Activated naive CD4-positive, alpha-beta T cell treated with anti-CD3 and anti-CD28 coated beads for 36 hours (primary cell): ENCODE data around the gene GPC6. TPM values are rescaled to one million over a fixed set of nuclear protein-coding genes. Genes with fewer than 3 reads are reported as not detected.

Experiments
- CTCF ChIA-PET: fragments of 350-600 bp; sonication (Branson Sonifier 250); formaldehyde crosslinking; loops from one replicate; lab custom pipeline; 2021; ENCODE audit warnings: antibody characterized with exemption; lab: Charles Lee
- DNase-seq: peaks from one replicate; pipeline ENCODE4 v3.0.0-alpha.2; 2020
- H3K27ac Mint-ChIP-seq: one replicate; pipeline ENCODE4 v1.8.0; 2021; ENCODE audit warnings: mild to moderate bottlenecking, mixed read lengths
- H3K27me3 Mint-ChIP-seq: one replicate; pipeline ENCODE4 v1.8.0; 2021; ENCODE audit warnings: low read depth, mixed read lengths
- H3K36me3 Mint-ChIP-seq: one replicate; pipeline ENCODE4 v1.8.0; 2021; ENCODE audit warnings: low read depth, mixed read lengths
- H3K4me1 Mint-ChIP-seq: one replicate; pipeline ENCODE4 v1.8.0; 2021; ENCODE audit warnings: low read depth, mixed read lengths
- H3K4me3 Mint-ChIP-seq: one replicate; pipeline ENCODE4 v1.8.0; 2021; ENCODE audit warnings: mild to moderate bottlenecking, moderate library complexity, mixed read lengths
- H3K9me3 Mint-ChIP-seq: one replicate; pipeline ENCODE4 v1.8.0; 2021; ENCODE audit warnings: mixed read lengths
- intact Hi-C: fragments of 100-400 bp; cut with micrococcal nuclease; formaldehyde crosslinking; loops from one replicate; pipeline ENCODE4 v1.15.1; 2023
- total RNA-seq, 2 experiments: library from RNA; stranded (reverse); gene quantifications; one replicate each; pipeline ENCODE4 v1.2.3, GENCODE V29; 2021

The GPC6 gene
- total RNA-seq, 2 experiments from 2014 or later: not detected

- no peaks in the 10 kb centered on the region for H3K4me1 Mint-ChIP-seq
- H3K27ac Mint-ChIP-seq: no peak overlapping the region
- H3K4me3 Mint-ChIP-seq: no peak overlapping the region
- intact Hi-C loops: no loop called here
- H3K36me3 Mint-ChIP-seq: no peaks in the 10 kb centered on the region
- H3K27me3 Mint-ChIP-seq: peaks cover 8% of the 10 kb centered on the region
- CTCF ChIA-PET: interaction anchor here (0.6 kb wide), 1 partner anchor 253 kb away, joined by 3 read pairs; no protein-coding TSS in a partner anchor
- H3K9me3 Mint-ChIP-seq: no peaks in the 10 kb centered on the region
- no peak for DNase-seq
Observed at GRCh38 chr13:94109715-94110374, 883.2 kb downstream of the GPC6 start.

GRCh38 chr13:94112227-94112626, 885.6 kb downstream of the GPC6 start:
- Mint-ChIP-seq H3K4me1 (no peaks in the 10 kb centered on the region), H3K9me3 (no peaks in the 10 kb centered on the region), H3K36me3 (no peaks in the 10 kb centered on the region), H3K27me3 (peaks cover under 1% of the 10 kb centered on the region), H3K4me3 (no peak overlapping the region), H3K27ac (no peak overlapping the region)
- CTCF ChIA-PET: interaction anchor here (0.6 kb wide), 1 partner anchor 568 kb away, joined by 3 read pairs; no protein-coding TSS in a partner anchor
- DNase-seq: no peak
- intact Hi-C loops: no loop called here

DNA sequence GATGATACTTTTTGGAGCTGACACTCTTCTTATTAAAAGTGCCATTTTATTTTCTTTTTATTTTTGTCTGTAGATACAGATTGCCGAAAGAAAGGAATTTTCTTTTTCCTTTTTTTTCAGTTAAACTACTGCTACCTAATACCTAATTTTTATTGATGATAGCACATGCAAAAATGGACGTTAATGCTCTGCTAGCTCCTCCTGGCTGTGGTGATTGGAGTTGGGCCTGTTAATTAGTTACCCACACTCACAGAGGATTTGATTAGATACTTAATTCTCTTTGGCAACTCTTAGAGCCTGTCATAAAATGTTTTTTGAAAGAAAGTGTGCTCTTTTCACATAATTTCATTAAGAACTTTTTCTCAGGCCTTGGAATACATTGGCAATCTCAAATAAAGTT, 886.1 kb downstream of the GPC6 start:
- no peaks in the 10 kb centered on the region for H3K9me3 Mint-ChIP-seq
- no peak overlapping the region for H3K4me3 Mint-ChIP-seq
- DNase-seq: no peak
- no peaks in the 10 kb centered on the region for H3K4me1 Mint-ChIP-seq
- no peak overlapping the region for H3K27ac Mint-ChIP-seq
- H3K27me3 Mint-ChIP-seq: no peaks in the 10 kb centered on the region
- CTCF ChIA-PET: no interaction called here
- no peaks in the 10 kb centered on the region for H3K36me3 Mint-ChIP-seq
- intact Hi-C loops: no loop called here

DNA sequence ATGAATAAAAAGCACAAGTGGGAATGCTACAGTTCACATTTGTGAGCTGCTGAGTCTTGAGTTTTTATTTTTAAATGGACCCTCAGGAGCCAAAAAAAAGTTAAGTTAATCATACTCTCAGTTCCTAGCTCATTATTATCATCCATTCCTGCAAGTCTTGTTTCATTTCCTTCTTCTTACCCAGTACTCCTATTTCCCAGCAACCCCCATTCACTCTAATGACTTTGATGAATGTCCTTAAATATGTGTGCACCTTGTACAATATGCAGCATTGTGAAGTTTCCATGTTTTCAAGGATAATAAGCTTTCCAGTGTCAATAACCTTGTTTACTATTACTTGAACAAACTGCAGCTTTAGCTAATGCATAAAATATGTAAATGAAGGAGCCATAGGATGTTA, 886.6 kb downstream of the GPC6 start:
- Mint-ChIP-seq H3K9me3 (no peaks in the 10 kb centered on the region), H3K4me1 (no peaks in the 10 kb centered on the region), H3K27ac (no peak overlapping the region), H3K27me3 (no peaks in the 10 kb centered on the region), H3K4me3 (no peak overlapping the region), H3K36me3 (no peaks in the 10 kb centered on the region)
- CTCF ChIA-PET: no interaction called here
- DNase-seq: no peak
- intact Hi-C loops: no loop called here

DNA sequence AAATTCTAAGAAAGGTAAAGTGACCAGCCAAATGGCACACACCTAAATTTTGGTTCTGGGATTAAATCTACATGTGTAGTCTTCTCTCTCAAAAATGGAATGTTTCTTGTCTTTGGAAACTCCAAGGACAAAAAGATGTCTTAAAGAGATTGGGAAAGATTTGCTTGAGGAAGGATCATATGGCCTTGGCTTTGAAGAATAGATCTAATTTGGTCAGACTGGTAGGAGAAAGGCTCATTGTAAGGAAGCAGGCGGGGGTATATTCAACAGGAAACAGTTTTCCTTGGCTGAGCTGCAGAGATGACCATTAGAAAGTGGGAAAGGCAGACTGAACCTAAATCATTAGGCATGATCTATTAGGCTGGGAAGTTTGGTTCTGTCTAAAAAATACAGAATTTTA, 887.6 kb downstream of the GPC6 start:
- H3K27me3 Mint-ChIP-seq: no peaks in the 10 kb centered on the region
- H3K9me3 Mint-ChIP-seq: no peaks in the 10 kb centered on the region
- no peak overlapping the region for H3K27ac Mint-ChIP-seq
- no peak overlapping the region for H3K4me3 Mint-ChIP-seq
- intact Hi-C loops: no loop called here
- CTCF ChIA-PET: no interaction called here
- H3K36me3 Mint-ChIP-seq: no peaks in the 10 kb centered on the region
- no peaks in the 10 kb centered on the region for H3K4me1 Mint-ChIP-seq
- DNase-seq: no peak

- intact Hi-C loops: no loop called here
- H3K27ac Mint-ChIP-seq: no peak overlapping the region
- H3K4me3 Mint-ChIP-seq: no peak overlapping the region
- CTCF ChIA-PET: interaction anchor here (0.6 kb wide), 1 partner anchor 151 kb away, joined by 5 read pairs; no protein-coding TSS in a partner anchor
- H3K27me3 Mint-ChIP-seq: no peaks in the 10 kb centered on the region
- DNase-seq: no peak
- H3K9me3 Mint-ChIP-seq: no peaks in the 10 kb centered on the region
- H3K36me3 Mint-ChIP-seq: no peaks in the 10 kb centered on the region
- H3K4me1 Mint-ChIP-seq: no peaks in the 10 kb centered on the region
Observed at GRCh38 chr13:94115054-94115453, 888.4 kb downstream of the GPC6 start.

DNA sequence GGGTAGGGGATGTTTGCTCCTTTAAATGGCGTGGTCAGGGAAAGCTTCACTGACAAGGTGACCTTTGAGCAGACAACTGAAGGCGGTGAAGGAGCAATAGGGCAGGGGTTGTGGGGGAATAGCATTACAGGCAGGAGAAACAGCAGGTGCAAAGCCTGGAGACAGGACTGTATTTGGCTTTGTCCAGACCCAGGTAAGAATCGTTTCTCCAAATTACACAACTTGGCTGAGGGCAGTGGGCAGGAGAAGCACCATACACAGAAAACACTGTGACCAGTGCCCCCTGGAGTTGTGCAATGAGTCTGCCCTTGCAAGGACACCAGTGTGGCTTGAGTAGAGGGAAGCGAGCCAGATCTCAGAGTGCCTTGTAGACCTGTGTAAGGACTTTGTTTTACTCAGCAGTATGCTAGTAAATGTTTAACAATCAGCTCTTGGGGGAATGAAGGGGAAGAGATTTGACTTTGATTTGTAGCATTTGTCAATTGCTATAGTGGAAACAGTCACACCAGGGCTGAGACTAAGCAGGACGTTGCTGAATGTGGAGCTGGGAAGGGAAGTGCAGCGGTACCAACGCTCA, 892.8 kb downstream of the GPC6 start:
- CTCF ChIA-PET: no interaction called here
- DNase-seq: no peak
- Mint-ChIP-seq H3K4me3 (no peak overlapping the region), H3K27me3 (peaks cover 5% of the 10 kb centered on the region), H3K36me3 (no peaks in the 10 kb centered on the region), H3K27ac (no peak overlapping the region), H3K4me1 (no peaks in the 10 kb centered on the region), H3K9me3 (no peaks in the 10 kb centered on the region)
- intact Hi-C loops: no loop called here

GRCh38 chr13:94120878-94121277, 894.3 kb downstream of the GPC6 start:
- intact Hi-C loops: no loop called here
- Mint-ChIP-seq H3K27me3 (peaks cover 6% of the 10 kb centered on the region), H3K27ac (no peak overlapping the region), H3K4me3 (no peak overlapping the region), H3K36me3 (no peaks in the 10 kb centered on the region), H3K9me3 (no peaks in the 10 kb centered on the region), H3K4me1 (no peaks in the 10 kb centered on the region)
- DNase-seq: no peak
- CTCF ChIA-PET: no interaction called here

DNA sequence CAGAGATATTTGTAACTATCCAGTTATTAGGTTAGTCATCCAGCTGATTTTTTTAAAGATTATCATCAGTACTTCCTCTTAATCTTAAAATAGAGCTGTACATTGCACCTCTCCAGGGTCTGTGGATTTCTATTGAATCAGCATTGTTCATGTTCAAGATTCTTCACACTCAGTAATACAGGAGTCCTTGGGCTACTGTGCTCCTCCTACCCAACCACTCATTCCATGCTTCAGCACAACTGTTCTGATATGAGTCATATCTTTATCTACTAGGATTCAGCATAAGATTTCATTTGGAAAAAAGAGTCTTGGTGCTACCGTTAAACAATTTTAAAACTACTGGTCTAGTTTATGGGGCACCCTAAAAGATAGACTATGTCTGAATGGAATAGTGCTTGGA, 895.1 kb downstream of the GPC6 start:
- CTCF ChIA-PET: no interaction called here
- DNase-seq: no peak
- no peaks in the 10 kb centered on the region for H3K4me1 Mint-ChIP-seq
- H3K4me3 Mint-ChIP-seq: no peak overlapping the region
- H3K27me3 Mint-ChIP-seq: peaks cover 6% of the 10 kb centered on the region
- intact Hi-C loops: no loop called here
- no peaks in the 10 kb centered on the region for H3K9me3 Mint-ChIP-seq
- no peaks in the 10 kb centered on the region for H3K36me3 Mint-ChIP-seq
- H3K27ac Mint-ChIP-seq: no peak overlapping the region

DNA sequence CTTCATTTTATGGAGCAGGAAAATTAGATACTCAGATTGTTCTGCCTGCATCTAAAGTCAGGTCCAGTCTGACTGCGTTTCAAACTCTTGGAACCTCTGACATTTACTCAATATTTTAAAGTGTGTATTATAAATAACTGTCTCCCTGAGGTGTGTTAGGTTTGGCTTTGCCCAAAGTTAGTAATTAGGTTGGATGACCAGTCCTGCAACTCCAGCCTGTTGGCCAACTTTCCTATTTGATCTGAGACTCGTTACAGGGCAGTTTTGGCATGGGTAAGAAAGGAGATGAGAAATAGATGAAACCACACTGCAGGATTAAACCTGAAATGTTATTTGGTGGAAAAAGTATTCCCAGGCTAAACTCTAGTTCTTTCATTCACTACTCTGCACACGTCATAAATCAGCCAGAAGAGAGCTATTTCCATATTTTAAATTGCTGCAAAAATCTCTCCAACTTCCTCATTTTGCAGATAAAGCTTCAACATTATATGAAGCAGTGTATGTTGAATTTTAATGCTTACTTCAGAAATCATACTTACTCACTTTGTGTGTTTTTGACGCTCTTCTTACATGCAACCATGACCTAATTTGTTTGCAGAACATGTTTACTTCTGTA, 895.8 kb downstream of the GPC6 start:
- Mint-ChIP-seq H3K27ac (no peak overlapping the region), H3K4me3 (no peak overlapping the region), H3K9me3 (no peaks in the 10 kb centered on the region), H3K27me3 (peaks cover 6% of the 10 kb centered on the region), H3K36me3 (no peaks in the 10 kb centered on the region), H3K4me1 (no peaks in the 10 kb centered on the region)
- intact Hi-C loops: no loop called here
- DNase-seq: no peak
- CTCF ChIA-PET: no interaction called here

GRCh38 chr13:94123557-94123956, 897.0 kb downstream of the GPC6 start:
- no peak overlapping the region for H3K4me3 Mint-ChIP-seq
- peaks cover 6% of the 10 kb centered on the region for H3K27me3 Mint-ChIP-seq
- H3K36me3 Mint-ChIP-seq: no peaks in the 10 kb centered on the region
- no peak for DNase-seq
- intact Hi-C loops: no loop called here
- no peaks in the 10 kb centered on the region for H3K4me1 Mint-ChIP-seq
- H3K27ac Mint-ChIP-seq: no peak overlapping the region
- CTCF ChIA-PET: no interaction called here
- no peaks in the 10 kb centered on the region for H3K9me3 Mint-ChIP-seq

- H3K4me1 Mint-ChIP-seq: no peaks in the 10 kb centered on the region
- no peak for DNase-seq
- CTCF ChIA-PET: no interaction called here
- no peaks in the 10 kb centered on the region for H3K9me3 Mint-ChIP-seq
- intact Hi-C loops: no loop called here
- no peaks in the 10 kb centered on the region for H3K36me3 Mint-ChIP-seq
- H3K4me3 Mint-ChIP-seq: no peak overlapping the region
- H3K27ac Mint-ChIP-seq: no peak overlapping the region
- H3K27me3 Mint-ChIP-seq: peaks cover 4% of the 10 kb centered on the region
Observed at GRCh38 chr13:94128430-94128829, 901.8 kb downstream of the GPC6 start.

DNA sequence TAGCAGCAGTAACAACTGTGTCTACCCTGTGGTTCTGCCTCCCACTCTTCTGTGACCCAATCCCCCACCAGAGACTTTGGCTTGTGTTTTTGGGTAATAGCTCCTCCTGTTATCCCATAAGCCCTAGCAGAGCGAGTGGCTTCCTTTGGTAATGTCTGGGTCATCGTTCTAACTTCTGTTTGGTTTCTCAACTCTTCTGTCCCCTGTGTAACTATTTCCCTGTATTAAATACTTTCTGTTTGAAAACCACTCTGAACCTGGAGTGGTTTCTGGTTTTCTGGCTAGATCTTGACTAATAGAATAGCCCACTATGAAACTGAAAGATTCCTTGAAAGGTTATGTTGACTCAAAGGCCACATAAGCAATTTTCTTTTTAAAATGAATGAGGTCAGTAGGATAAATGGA, 902.9 kb downstream of the GPC6 start:
- H3K4me1 Mint-ChIP-seq: no peaks in the 10 kb centered on the region
- no peak for DNase-seq
- intact Hi-C loops: no loop called here
- no peaks in the 10 kb centered on the region for H3K36me3 Mint-ChIP-seq
- H3K4me3 Mint-ChIP-seq: no peak overlapping the region
- no peaks in the 10 kb centered on the region for H3K9me3 Mint-ChIP-seq
- no peaks in the 10 kb centered on the region for H3K27me3 Mint-ChIP-seq
- CTCF ChIA-PET: no interaction called here
- no peak overlapping the region for H3K27ac Mint-ChIP-seq
